NCI-H128 (cell line): ENCODE data around the gene B4GALT5.
A peak's percentile ranks its signal among the peaks of the same experiment; 100 is the strongest.

Source experiments
- DNase-seq: peaks from one replicate; lab custom pipeline; 2025; ENCODE audit not compliant: unreplicated experiment; lab: John Stamatoyannopoulos, UW

B4GALT5 gene

GRCh38 chr20:49701241-49701790 lies 12.4 kb downstream of the B4GALT5 start:
- no peak for DNase-seq

DNA sequence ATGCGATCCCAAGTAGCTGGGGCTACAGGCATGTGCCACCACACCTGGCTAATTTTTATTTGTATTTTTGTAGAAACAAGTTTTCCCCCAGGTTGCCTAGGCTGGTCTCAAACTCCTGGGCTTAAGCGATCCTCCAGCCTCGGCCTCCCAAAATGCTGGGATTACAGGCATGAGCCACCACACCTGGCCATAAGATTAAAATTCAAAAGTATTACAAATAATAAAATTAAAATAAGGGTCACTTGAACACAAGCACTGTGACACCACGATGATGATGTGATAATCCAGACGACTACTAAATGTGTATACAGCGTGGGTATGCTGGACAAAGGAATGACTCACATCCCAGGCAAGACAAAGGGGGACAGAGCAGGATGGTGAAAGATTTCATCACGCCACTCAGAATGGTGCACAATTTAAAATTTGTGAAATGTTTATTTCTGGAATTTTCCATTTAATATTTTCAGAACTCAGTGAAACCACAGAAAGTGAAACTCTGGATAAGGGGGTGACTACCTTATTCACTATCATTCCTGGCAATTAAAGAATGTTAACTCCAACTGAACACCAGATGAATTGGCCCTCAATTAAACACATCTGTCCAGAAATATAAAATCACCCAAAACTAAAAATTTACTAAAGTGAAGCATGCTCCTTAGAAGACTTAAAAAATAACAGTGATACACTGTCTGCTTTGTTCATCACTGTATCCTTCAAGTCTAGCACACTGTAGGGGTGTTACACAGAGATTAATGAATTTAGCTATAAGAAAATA lies 13.1 kb downstream of the B4GALT5 start:
- no peak for DNase-seq

GRCh38 chr20:49699200-49699992 lies 14.3 kb downstream of the B4GALT5 start:
- DNase-seq, result no peak

- no peak for DNase-seq
These were observed 15.2 kb downstream of the B4GALT5 start for GRCh38 chr20:49698477-49698876.

- DNase-seq, result peak; percentile 48
These were observed 16.6 kb downstream of the B4GALT5 start for GRCh38 chr20:49697071-49697470.

GRCh38 chr20:49696594-49696993 lies 17.1 kb downstream of the B4GALT5 start:
- no peak for DNase-seq

GRCh38 chr20:49695830-49696229 lies 17.8 kb downstream of the B4GALT5 start:
- DNase-seq, result no peak

DNA sequence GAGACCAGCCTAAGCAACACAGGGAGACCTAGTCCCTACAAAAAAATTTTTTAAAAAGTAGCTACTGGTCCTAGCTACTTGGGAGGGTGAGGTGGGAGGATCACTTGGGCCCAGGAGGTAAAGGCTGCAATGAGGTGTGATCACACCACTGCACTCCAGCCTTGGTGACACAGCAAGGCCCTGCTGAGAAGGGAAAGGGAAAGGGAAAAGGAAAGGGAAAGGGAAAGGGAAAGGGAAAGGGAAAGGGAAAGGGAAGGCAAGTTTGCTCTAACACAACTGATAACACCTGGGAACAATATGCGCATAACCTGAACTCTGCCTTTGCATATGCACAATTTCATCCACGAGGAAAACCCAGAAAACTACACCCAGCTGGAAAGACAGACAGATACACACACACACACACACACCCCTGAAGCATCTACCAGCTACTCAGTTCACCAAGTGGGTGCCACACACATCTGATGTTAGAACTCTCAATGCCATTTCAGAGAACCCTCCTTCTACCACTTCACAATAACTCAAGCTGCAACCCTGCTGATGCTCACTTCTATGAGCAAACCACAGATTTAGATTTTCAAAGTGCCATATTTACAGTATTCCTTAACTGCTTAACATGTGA lies 19.1 kb downstream of the B4GALT5 start:
- no peak for DNase-seq

DNA sequence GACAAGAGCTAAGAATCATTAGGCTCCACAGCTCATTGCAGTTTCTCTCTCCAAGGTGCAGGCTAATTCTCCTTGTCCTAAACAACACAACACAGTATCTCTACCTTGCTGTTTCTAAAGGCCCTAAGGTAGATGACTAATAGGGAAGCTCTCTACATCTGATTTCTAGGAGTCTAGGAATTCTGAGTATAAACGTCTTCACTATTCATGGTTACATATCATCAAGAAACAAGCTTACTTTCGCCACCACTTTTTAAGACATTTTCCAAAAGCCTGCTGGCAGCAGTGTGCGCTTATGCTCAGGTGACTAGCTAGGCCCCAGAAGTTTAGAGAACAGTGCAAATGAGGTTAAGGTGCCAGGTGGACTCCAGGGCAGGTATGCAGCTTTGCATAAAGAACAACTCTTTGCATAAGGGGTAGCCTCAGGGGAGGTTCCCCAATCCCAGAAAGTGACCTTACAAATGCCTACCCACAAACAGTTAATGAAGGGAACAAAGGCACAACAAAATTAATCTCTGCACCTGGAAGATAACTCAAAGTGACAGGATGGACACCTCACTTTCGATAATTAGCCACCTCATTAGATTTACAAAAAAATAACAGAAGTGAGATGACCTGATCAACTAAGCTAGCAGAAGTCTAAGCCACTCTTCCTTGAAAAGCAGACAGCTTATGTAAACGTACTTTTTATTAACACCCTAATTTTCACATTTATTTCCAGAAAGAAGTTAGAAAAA lies 20.1 kb downstream of the B4GALT5 start:
- no peak for DNase-seq

DNA sequence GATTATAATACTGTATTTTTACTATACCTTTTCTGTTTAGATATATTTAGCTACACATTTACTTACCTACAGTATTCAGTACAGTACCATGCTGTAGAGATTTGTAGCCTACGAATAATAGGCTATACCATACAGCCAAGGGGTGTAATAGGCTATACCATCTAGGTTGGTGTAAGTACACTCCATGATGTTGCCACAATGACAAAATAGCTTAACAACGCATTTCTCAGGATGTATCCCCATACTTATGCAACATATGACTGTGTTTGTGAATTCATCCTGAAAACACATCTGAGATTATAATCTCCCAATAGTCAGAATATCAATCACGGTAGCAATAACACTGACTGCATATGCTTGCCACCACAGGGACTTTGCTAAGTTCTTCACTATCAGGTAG lies 20.7 kb downstream of the B4GALT5 start:
- DNase-seq, result no peak

GRCh38 chr20:49691818-49692568 lies 21.7 kb downstream of the B4GALT5 start:
- DNase-seq, result no peak

GRCh38 chr20:49690899-49691620 lies 22.6 kb downstream of the B4GALT5 start:
- DNase-seq, result no peak

- DNase-seq, result no peak
These were observed 25.8 kb downstream of the B4GALT5 start for GRCh38 chr20:49687595-49688567.

DNA sequence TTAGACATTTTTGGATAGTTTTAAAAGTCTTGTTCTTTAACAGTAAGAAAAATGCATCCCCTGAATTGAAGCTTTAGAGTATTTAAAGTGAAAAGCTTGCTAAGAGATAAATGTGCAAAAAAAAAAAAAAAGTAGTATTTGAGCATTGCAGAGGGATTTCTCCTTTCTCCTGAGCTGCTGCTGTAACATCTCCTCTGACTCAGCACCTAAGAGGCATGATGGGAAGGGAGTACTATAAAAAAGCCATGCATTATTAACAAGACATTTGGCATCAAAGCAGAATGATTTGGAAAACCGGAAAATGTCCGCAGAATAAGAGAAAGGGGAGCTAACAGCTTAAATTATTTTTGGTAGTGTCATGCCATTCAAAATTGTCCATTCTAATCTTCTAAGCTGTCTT lies 27.9 kb downstream of the B4GALT5 start:
- no peak for DNase-seq

DNA sequence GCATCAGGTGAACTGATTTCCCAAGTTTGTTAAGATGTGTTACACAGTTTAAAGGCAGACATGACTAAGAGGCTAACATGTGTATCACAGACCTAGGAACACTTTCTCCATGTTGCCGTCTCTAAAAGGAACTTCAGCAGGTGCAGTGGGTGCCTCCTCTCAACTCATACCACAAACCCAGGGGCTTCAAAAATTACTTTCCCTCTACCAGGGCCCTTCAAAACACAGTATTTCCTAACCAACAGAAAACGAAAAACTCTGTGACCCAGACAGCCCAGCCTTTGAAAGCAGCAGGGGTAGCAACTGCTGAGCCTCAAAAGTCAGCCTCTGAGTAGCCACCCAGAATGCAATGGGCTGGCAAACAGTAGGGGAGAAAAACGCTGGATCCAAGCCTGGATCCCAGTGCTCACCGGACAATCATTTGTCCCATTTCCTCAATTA lies 28.5 kb downstream of the B4GALT5 start:
- DNase-seq, result no peak

- DNase-seq, result no peak
These were observed 29.2 kb downstream of the B4GALT5 start for GRCh38 chr20:49684335-49684997.

DNA sequence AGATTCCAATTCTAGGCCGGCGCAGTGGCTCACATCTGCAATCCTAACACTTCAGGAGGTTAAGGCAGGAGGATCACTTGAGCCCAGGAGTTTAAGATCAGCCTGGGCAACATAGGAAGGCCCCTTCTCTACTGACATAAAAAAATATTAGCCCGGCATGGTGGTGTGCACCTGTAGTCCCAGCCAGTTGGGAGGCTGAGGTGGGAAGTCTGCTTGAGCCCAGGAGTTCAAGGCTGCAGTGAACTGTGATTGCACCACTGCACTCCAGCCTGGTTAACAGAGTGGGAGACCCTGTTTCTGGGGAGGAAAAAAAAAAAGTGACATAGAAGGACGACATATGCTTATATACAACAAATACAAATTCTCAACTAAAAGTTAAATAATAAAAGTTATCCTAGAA lies 30.9 kb downstream of the B4GALT5 start:
- DNase-seq, result no peak

- DNase-seq, result no peak
These were observed 31.4 kb downstream of the B4GALT5 start for GRCh38 chr20:49682278-49682677.
